ENCODE results near the gene BCL2L2.

The BCL2L2 gene

DNA sequence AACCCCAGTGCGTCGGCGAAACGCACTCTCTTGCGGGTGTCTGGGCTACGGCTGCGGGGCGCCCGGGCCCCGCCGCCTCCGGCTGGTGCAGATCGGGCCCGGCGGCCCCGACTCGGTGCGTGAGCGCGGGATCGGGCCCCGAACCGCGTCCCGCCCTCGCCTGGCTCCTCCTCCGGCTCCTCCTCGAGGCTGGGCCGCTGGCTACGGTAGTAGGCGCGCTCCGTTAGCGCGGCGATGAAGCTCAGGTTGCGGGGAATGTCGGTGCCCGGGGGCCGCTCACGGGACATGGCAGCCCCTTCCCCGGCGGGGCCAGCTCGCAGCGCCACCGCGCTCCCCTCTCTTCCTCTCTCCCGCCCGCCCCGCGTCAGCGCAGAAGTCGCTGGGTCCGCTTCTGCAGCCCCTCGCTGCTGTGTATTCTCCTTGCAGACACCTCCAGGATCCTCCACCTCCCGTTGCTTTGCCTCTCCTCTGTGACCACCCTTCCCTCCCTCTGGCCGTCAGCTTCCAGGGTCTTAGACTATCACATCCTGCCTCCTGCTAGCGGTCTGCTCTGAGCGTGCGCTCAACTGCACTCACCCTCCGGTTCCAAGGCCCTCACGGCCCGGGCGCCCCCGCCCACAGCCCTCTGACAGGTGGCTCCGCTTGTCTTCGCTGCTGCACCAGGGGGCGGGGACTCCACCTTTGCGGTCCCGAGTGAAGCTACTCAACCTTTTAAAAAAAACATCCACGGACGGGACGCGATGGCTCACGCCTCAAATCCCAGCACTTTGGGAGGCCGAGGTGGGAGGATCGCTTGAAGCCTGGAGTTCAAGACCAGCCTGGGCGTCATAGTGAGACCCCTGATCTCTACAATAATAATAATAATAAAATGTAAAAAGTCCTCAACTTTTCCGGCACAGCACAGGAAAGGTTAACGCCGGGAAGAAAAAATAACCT, 4.1 kb upstream of the BCL2L2 start, which contains the start of gene PPP1R3E:
TSS of gene PPP1R3E (minus strand) at position 570 of the 936 bp plus-strand sequence. CDS start at position 287, 283 bp downstream.
- no peak for DNase-seq (ENCODE audit: low read depth, low spot score)
- H3K9me3 ChIP-seq (ENCODE audit: low read depth, low read length): no peaks in the 10 kb centered on the region

DNA sequence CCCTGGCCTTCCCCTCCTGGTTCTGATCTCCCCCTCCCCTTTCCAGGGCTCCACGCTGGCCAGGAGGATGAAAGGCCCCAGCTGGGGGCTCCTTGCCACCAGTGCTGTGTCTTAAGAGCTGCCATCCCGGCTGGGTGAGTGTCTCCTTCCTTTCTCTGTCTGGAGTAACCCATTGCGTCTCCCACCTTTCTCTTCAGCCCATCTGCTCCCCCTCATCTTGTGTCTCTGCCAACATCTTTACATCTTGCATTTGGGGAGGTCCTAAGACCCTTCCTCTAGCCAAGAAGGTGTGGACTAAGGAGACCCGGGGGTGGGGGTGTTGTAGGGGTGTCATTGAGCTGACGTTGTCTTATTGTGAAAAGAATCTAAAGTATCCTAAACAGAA, 505 bp downstream of the BCL2L2 start:
- Histone ChIP-seq H3K9ac (ENCODE audit: insufficient read length) (peak overlapping the region; percentile 94), H3K9me3 (ENCODE audit: low read depth, low read length) (no peaks in the 10 kb centered on the region)

More for the DNA sequence above, 4.1 kb upstream of the BCL2L2 start, which contains the start of gene PPP1R3E:
- peak within 1 kb of the TSS; percentile 98 for H3K4me3 ChIP-seq
- TF ChIP-seq EZH2 (IDR thresholded peaks at IDR 0.05) (no peak), POLR2AphosphoS5 (IDR thresholded peaks at IDR 0.05; ENCODE audit: borderline replicate concordance, low read depth, low read length) (no peak; the same call in 1 of the 2 replicates), FOXP2 (optimal IDR thresholded peaks at IDR 0.05; ENCODE audit: control extremely low read depth, extremely low read length, insufficient read depth) (no peak)
- no peaks in the 10 kb centered on the region for H3K36me3 ChIP-seq (ENCODE audit: insufficient read depth, low read length)
- H3K27ac ChIP-seq: peak within 1 kb of the TSS; percentile 84
- H3K9ac ChIP-seq (ENCODE audit: insufficient read length): peak within 1 kb of the TSS; percentile 91

DNA sequence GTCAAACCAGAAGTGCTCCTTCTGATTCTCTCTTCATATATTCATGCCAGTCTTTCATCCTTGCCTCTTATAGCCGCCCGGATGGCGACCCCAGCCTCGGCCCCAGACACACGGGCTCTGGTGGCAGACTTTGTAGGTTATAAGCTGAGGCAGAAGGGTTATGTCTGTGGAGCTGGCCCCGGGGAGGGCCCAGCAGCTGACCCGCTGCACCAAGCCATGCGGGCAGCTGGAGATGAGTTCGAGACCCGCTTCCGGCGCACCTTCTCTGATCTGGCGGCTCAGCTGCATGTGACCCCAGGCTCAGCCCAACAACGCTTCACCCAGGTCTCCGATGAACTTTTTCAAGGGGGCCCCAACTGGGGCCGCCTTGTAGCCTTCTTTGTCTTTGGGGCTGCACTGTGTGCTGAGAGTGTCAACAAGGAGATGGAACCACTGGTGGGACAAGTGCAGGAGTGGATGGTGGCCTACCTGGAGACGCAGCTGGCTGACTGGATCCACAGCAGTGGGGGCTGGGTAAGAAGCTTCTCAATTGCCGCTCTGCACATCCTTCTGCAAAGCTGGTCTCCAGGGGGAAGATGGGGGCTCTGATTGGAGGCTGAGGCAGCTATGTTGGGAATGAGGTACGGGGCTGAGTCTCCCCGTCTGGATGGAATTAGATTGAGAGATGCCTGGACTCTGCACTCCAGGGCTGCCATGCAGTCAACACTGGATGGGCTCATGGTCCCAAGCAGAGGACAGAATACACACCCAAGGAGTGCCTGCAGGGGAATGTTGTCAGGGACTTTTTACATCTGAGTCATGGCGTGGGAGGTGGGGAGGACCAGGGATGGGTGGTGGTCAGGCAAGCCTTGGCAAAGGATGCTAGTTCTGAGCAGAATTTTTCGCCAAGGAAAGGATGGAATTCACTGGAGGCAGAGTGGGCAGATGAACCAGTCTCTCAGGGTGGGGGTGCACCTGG, 1.3 kb downstream of the BCL2L2 start:
- no peak overlapping the region for H3K27ac ChIP-seq
- H3K36me3 ChIP-seq (ENCODE audit: insufficient read depth, low read length): peaks cover 15% of the 10 kb centered on the region; the same call in 1 of the 2 replicates
- TF ChIP-seq POLR2AphosphoS5 (IDR thresholded peaks at IDR 0.05; ENCODE audit: borderline replicate concordance, low read depth, low read length): no peak
- no peak for TF ChIP-seq FOXP2 (optimal IDR thresholded peaks at IDR 0.05; ENCODE audit: control extremely low read depth, extremely low read length, insufficient read depth)
- no peak for TF ChIP-seq EZH2 (IDR thresholded peaks at IDR 0.05)
- H3K9ac ChIP-seq (ENCODE audit: insufficient read length): peak overlapping the region; percentile 94
- H3K9me3 ChIP-seq (ENCODE audit: low read depth, low read length): no peaks in the 10 kb centered on the region
- DNase-seq (ENCODE audit: low read depth, low spot score): no peak
- peak overlapping the region; percentile 95 for H3K4me3 ChIP-seq

More for the DNA sequence above, 505 bp downstream of the BCL2L2 start:
- peak overlapping the region; percentile 95 for H3K4me3 ChIP-seq
- no peak for DNase-seq (ENCODE audit: low read depth, low spot score)
- peaks cover 15% of the 10 kb centered on the region; the same call in 1 of the 2 replicates for H3K36me3 ChIP-seq (ENCODE audit: insufficient read depth, low read length)
- no peak for TF ChIP-seq EZH2 (IDR thresholded peaks at IDR 0.05)
- no peak for TF ChIP-seq POLR2AphosphoS5 (IDR thresholded peaks at IDR 0.05; ENCODE audit: borderline replicate concordance, low read depth, low read length)
- TF ChIP-seq FOXP2 (optimal IDR thresholded peaks at IDR 0.05; ENCODE audit: control extremely low read depth, extremely low read length, insufficient read depth): no peak
- H3K27ac ChIP-seq: peak overlapping the region; percentile 72; the same call in 1 of the 2 replicates

DNA sequence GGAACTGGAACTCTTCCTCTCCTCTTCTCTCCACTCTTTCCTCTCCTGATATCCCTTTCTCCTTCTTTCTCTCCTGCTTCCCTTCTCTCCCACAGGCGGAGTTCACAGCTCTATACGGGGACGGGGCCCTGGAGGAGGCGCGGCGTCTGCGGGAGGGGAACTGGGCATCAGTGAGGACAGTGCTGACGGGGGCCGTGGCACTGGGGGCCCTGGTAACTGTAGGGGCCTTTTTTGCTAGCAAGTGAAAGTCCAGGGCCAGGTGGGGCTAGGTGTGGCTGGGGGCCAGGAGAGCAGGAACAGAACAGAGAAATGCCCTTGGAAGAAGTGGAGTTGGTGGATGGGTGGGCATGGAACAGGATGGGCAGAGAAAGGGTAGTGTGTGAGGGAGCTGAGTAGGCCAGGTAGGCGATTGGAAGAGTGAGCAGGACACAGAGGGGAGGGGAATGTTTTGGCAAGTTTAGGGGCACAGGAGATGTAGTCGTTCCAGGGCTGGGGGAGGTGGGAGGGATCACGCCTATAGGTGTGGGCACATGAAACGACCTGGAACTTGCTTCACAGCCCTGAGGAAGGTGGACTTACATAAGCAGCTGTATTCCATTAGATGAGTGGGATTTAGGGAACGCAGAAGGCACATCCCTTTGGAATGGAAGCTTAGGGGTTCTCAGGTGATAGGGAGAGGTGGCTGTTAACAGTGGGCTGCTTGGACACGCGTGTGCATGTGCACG, 2.2 kb downstream of the BCL2L2 start:
- peaks cover 15% of the 10 kb centered on the region; the same call in 1 of the 2 replicates for H3K36me3 ChIP-seq (ENCODE audit: insufficient read depth, low read length)
- H3K9ac ChIP-seq (ENCODE audit: insufficient read length): no peak overlapping the region
- H3K27ac ChIP-seq: no peak overlapping the region
- DNase-seq (ENCODE audit: low read depth, low spot score): no peak
- H3K9me3 ChIP-seq (ENCODE audit: low read depth, low read length): no peaks in the 10 kb centered on the region
- H3K4me3 ChIP-seq: no peak overlapping the region
- no peak for TF ChIP-seq POLR2AphosphoS5 (IDR thresholded peaks at IDR 0.05; ENCODE audit: borderline replicate concordance, low read depth, low read length)
- TF ChIP-seq FOXP2 (optimal IDR thresholded peaks at IDR 0.05; ENCODE audit: control extremely low read depth, extremely low read length, insufficient read depth): no peak
- no peak for TF ChIP-seq EZH2 (IDR thresholded peaks at IDR 0.05)

DNA sequence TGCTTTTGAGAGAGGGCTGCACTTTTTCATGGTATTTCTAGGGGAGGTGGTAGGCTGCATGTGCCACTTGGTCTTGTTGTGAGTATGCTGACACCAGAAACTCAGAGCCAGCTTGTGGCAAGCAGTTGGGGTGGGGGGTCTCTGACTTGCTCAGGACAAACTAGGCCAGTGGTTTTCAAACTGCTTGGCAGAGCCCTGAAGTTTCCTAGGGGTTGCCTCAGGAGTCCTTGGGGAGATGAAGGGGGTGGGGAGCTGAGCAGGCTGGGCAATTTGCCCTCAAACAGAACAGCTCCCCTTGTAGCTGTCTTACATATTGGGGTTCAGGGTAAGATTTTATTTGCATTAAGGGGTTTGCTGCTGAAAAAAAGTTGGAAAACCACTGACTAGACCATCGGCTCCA, 3.9 kb downstream of the BCL2L2 start:
- DNase-seq (ENCODE audit: low read depth, low spot score): no peak
- Histone ChIP-seq H3K36me3 (ENCODE audit: insufficient read depth, low read length) (peaks cover 15% of the 10 kb centered on the region; the same call in 1 of the 2 replicates), H3K4me3 (no peak overlapping the region), H3K9me3 (ENCODE audit: low read depth, low read length) (no peaks in the 10 kb centered on the region), H3K27ac (no peak overlapping the region), H3K9ac (ENCODE audit: insufficient read length) (no peak overlapping the region)
- TF ChIP-seq POLR2AphosphoS5 (IDR thresholded peaks at IDR 0.05; ENCODE audit: borderline replicate concordance, low read depth, low read length) (no peak), FOXP2 (optimal IDR thresholded peaks at IDR 0.05; ENCODE audit: control extremely low read depth, extremely low read length, insufficient read depth) (no peak), EZH2 (IDR thresholded peaks at IDR 0.05) (no peak)

DNA sequence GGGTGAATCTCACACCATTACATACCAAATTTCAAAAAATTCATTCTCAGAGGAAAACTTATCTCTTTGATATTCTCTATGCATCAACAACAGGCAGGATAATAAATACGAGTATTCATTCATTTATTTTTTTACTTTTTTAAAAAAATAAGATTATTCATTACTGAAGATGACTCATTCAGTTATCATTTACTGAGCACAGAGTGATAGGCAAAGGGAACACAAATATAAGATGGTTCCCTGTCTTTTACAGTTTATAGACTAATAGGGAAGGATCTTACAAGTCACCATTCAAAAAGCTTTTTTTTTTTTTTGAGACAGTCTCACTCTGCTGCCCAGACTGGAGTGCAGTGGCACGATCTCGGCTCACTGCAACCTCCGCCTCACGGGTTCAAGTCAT, 9.7 kb downstream of the BCL2L2 start:
- peaks cover 9% of the 10 kb centered on the region; the same call in 1 of the 2 replicates for H3K36me3 ChIP-seq (ENCODE audit: insufficient read depth, low read length)
- DNase-seq (ENCODE audit: low read depth, low spot score): no peak
- no peak overlapping the region for H3K27ac ChIP-seq
- no peaks in the 10 kb centered on the region for H3K9me3 ChIP-seq (ENCODE audit: low read depth, low read length)
- no peak overlapping the region for H3K4me3 ChIP-seq
- H3K9ac ChIP-seq (ENCODE audit: insufficient read length): no peak overlapping the region
- TF ChIP-seq FOXP2 (optimal IDR thresholded peaks at IDR 0.05; ENCODE audit: control extremely low read depth, extremely low read length, insufficient read depth) (no peak), EZH2 (IDR thresholded peaks at IDR 0.05) (no peak), POLR2AphosphoS5 (IDR thresholded peaks at IDR 0.05; ENCODE audit: borderline replicate concordance, low read depth, low read length) (no peak)
